GM13976 (cell line): ENCODE measurements around the gene TPMT.

Experiments
- DNase-seq: peaks from one replicate; pipeline ENCODE4 v3.0.0; 2012; ENCODE audit warnings: low spot score
- CTCF ChIP-seq: IDR thresholded peaks from 2 replicates; pipeline ENCODE4 v1.5.1; 2012; ENCODE audit warnings: borderline replicate concordance, mild to moderate bottlenecking; ENCODE audit not compliant: insufficient read depth; ENCODE audit errors: extremely low read depth, missing control alignments, control extremely low read depth
- in situ Hi-C: fragments of 300-500 bp; cut with MboI; formaldehyde crosslinking; loops from one replicate; pipeline ENCODE4 v1.12.0; 2022; ENCODE audit warnings: low sequenced_read_pairs, mixed read lengths, inconsistent platforms; ENCODE audit not compliant: unreplicated experiment

Gene TPMT

GRCh38 chr6:18171871-18172270 lies 17.0 kb upstream of the TPMT start:
- in situ Hi-C loops = no loop called here
- TF ChIP-seq CTCF = no peak
- DNase-seq = no peak

- no peak for DNase-seq
- in situ Hi-C loops = no loop called here
- TF ChIP-seq CTCF = no peak
Measured at GRCh38 chr6:18168264-18168663, 13.4 kb upstream of the TPMT start.

GRCh38 chr6:18166312-18167036 lies 11.6 kb upstream of the TPMT start:
- in situ Hi-C loops = no loop called here
- no peak for DNase-seq
- TF ChIP-seq CTCF = no peak

- DNase-seq = no peak
- in situ Hi-C loops = no loop called here
- TF ChIP-seq CTCF = no peak
Measured at GRCh38 chr6:18165751-18166150, 10.9 kb upstream of the TPMT start.

GRCh38 chr6:18162401-18162800 lies 7.5 kb upstream of the TPMT start:
- in situ Hi-C loops = no loop called here
- no peak for DNase-seq

GRCh38 chr6:18161431-18161830 lies 6.6 kb upstream of the TPMT start:
- no peak for TF ChIP-seq CTCF
- in situ Hi-C loops = no loop called here
- DNase-seq = no peak

More at GRCh38 chr6:18162401-18162800, 7.5 kb upstream of the TPMT start:
- no peak for TF ChIP-seq CTCF
